ENCODE data around the gene NAV2. TPM values are rescaled to one million over a fixed set of nuclear protein-coding genes. Genes with fewer than 3 reads are reported as not detected.

Gene NAV2
- total RNA-seq, 1 donor from 2014 or later, result 44.8 TPM

- no peak overlapping the region for H3K4me3 ChIP-seq
- DNase-seq (no peak), ATAC-seq (peak; percentile 76)
- H3K27me3 ChIP-seq, result no peaks in the 10 kb centered on the region
- peaks cover 9% of the 10 kb centered on the region for H3K4me1 ChIP-seq
- H3K9me3 ChIP-seq, result no peaks in the 10 kb centered on the region
- no peaks in the 10 kb centered on the region for H3K36me3 ChIP-seq
- no peak overlapping the region for H3K27ac ChIP-seq
- TF ChIP-seq CTCF (IDR thresholded peaks at IDR 0.05), result no peak
- intact Hi-C loops (cut with DNase I), result no loop called here
Measured at GRCh38 chr11:19803506-19803998, 90.9 kb downstream of the NAV2 start.

GRCh38 chr11:19805376-19805775 is 92.7 kb downstream of the NAV2 start:
- Histone ChIP-seq H3K4me1 (peaks cover 9% of the 10 kb centered on the region), H3K27me3 (no peaks in the 10 kb centered on the region), H3K36me3 (no peaks in the 10 kb centered on the region), H3K27ac (no peak overlapping the region), H3K4me3 (no peak overlapping the region), H3K9me3 (no peaks in the 10 kb centered on the region)
- no peak for TF ChIP-seq CTCF (IDR thresholded peaks at IDR 0.05)
- intact Hi-C loops (cut with DNase I), result no loop called here
- ATAC-seq (no peak), DNase-seq (no peak)

- peaks cover 9% of the 10 kb centered on the region for H3K4me1 ChIP-seq
- no peaks in the 10 kb centered on the region for H3K27me3 ChIP-seq
- no peak overlapping the region for H3K4me3 ChIP-seq
- no peak for TF ChIP-seq CTCF (IDR thresholded peaks at IDR 0.05)
- ATAC-seq, result no peak
- intact Hi-C loops (cut with DNase I), result no loop called here
- H3K9me3 ChIP-seq, result no peaks in the 10 kb centered on the region
- no peak overlapping the region for H3K27ac ChIP-seq
- H3K36me3 ChIP-seq, result no peaks in the 10 kb centered on the region
- DNase-seq, result no peak
Measured at GRCh38 chr11:19805827-19806226, 93.2 kb downstream of the NAV2 start.

GRCh38 chr11:19806251-19806650 is 93.6 kb downstream of the NAV2 start:
- Histone ChIP-seq H3K4me3 (no peak overlapping the region), H3K4me1 (peaks cover 9% of the 10 kb centered on the region), H3K27me3 (no peaks in the 10 kb centered on the region), H3K9me3 (no peaks in the 10 kb centered on the region), H3K27ac (no peak overlapping the region), H3K36me3 (no peaks in the 10 kb centered on the region)
- ATAC-seq, result no peak
- intact Hi-C loops (cut with DNase I), result no loop called here
- no peak for TF ChIP-seq CTCF (IDR thresholded peaks at IDR 0.05)
- no peak for DNase-seq

- Histone ChIP-seq H3K4me1 (peaks cover 3% of the 10 kb centered on the region), H3K27me3 (no peaks in the 10 kb centered on the region), H3K4me3 (no peak overlapping the region), H3K27ac (no peak overlapping the region), H3K36me3 (no peaks in the 10 kb centered on the region), H3K9me3 (no peaks in the 10 kb centered on the region)
- TF ChIP-seq CTCF (IDR thresholded peaks at IDR 0.05), result no peak
- intact Hi-C loops (cut with DNase I), result no loop called here
- ATAC-seq, result no peak
- no peak for DNase-seq
Measured at GRCh38 chr11:19808076-19808911, 95.7 kb downstream of the NAV2 start.

All from upper lobe of right lung (tissue), 1 donor.